ENCODE data around the gene GALNT18. TPM values are rescaled to one million over a fixed set of nuclear protein-coding genes. Genes with fewer than 3 reads are reported as not detected.

GALNT18 gene
- total RNA-seq, 1 donor from 2014 or later = 46.4 TPM

GRCh38 chr11:11265994-11266606, 355.7 kb downstream of the GALNT18 start:
- no peaks in the 10 kb centered on the region for H3K9me3 ChIP-seq
- peak; percentile 83 for TF ChIP-seq CTCF (IDR thresholded peaks at IDR 0.05)
- H3K4me1 ChIP-seq = no peaks in the 10 kb centered on the region
- ATAC-seq = peak; percentile 80 to 84
- no peaks in the 10 kb centered on the region for H3K27me3 ChIP-seq (ENCODE audit: low read depth)
- peak; percentile 60 for DNase-seq
- intact Hi-C loops (cut with DNase I) = no loop called here
- no peak overlapping the region for H3K4me3 ChIP-seq
- no peak overlapping the region for H3K27ac ChIP-seq
- H3K36me3 ChIP-seq = peaks cover 13% of the 10 kb centered on the region

GRCh38 chr11:11265320-11265719, 356.5 kb downstream of the GALNT18 start:
- no peak for ATAC-seq
- intact Hi-C loops (cut with DNase I) = no loop called here
- no peak for TF ChIP-seq CTCF (IDR thresholded peaks at IDR 0.05)

GRCh38 chr11:11263238-11264005, 358.4 kb downstream of the GALNT18 start:
- Histone ChIP-seq H3K4me3 (no peak overlapping the region), H3K4me1 (no peaks in the 10 kb centered on the region), H3K36me3 (no peaks in the 10 kb centered on the region), H3K9me3 (no peaks in the 10 kb centered on the region), H3K27me3 (ENCODE audit: low read depth) (no peaks in the 10 kb centered on the region), H3K27ac (no peak overlapping the region)
- no peak for DNase-seq
- no peak for ATAC-seq
- TF ChIP-seq CTCF (IDR thresholded peaks at IDR 0.05) = no peak
- intact Hi-C loops (cut with DNase I) = no loop called here

More at GRCh38 chr11:11265320-11265719, 356.5 kb downstream of the GALNT18 start:
- Histone ChIP-seq H3K27me3 (ENCODE audit: low read depth) (no peaks in the 10 kb centered on the region), H3K27ac (no peak overlapping the region), H3K4me3 (no peak overlapping the region), H3K4me1 (no peaks in the 10 kb centered on the region), H3K36me3 (peaks cover 5% of the 10 kb centered on the region), H3K9me3 (no peaks in the 10 kb centered on the region)
- no peak for DNase-seq

GRCh38 chr11:11262171-11262920, 359.5 kb downstream of the GALNT18 start:
- no peak for ATAC-seq
- H3K27ac ChIP-seq = no peak overlapping the region
- DNase-seq = no peak
- no peak for TF ChIP-seq CTCF (IDR thresholded peaks at IDR 0.05)
- intact Hi-C loops (cut with DNase I) = no loop called here
- H3K36me3 ChIP-seq = no peaks in the 10 kb centered on the region
- no peaks in the 10 kb centered on the region for H3K4me1 ChIP-seq
- no peaks in the 10 kb centered on the region for H3K9me3 ChIP-seq
- no peaks in the 10 kb centered on the region for H3K27me3 ChIP-seq (ENCODE audit: low read depth)
- H3K4me3 ChIP-seq = no peak overlapping the region

- intact Hi-C loops (cut with DNase I) = no loop called here
- no peak for TF ChIP-seq CTCF (IDR thresholded peaks at IDR 0.05)
- Histone ChIP-seq H3K36me3 (no peaks in the 10 kb centered on the region), H3K9me3 (no peaks in the 10 kb centered on the region), H3K27me3 (ENCODE audit: low read depth) (no peaks in the 10 kb centered on the region), H3K4me1 (no peaks in the 10 kb centered on the region), H3K4me3 (no peak overlapping the region), H3K27ac (no peak overlapping the region)
- DNase-seq = no peak
- no peak for ATAC-seq
Observed at GRCh38 chr11:11261629-11262028, 360.2 kb downstream of the GALNT18 start.
